ENCODE results near the gene KCTD16.

Gene KCTD16

DNA sequence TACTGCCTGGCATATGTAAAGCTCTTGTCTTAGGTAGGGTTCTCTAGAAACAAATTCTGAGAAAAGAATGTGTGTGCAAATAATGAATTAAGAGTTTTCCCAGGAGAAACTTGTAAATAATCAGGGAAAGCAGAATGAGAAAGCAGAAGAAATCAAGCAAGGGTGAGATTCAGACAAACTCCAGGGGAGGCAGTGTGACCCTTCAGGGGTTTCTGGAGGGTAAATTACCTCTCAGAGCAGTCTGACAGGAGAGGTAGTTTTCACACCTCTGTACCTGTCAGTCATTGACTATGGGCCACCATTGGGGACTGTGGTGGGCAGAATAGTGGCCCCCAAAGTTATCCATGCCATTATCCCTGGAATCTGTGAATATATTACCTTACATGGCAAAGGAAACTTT lies 124.6 kb downstream of the KCTD16 start:
- H3K27me3 ChIP-seq (ENCODE audit: insufficient read depth, low read length, poor library complexity, severe bottlenecking): no peaks in the 10 kb centered on the region
- H3K4me2 ChIP-seq (ENCODE audit: low read depth, low read length, poor library complexity, severe bottlenecking): no peak overlapping the region
- no peaks in the 10 kb centered on the region for H3K9me3 ChIP-seq (ENCODE audit: insufficient read depth, low read depth, low read length)
- no peak overlapping the region for H3K9ac ChIP-seq (ENCODE audit: low read depth, low read length, poor library complexity, severe bottlenecking)
- no peak overlapping the region for H3K4me3 ChIP-seq (ENCODE audit: low read length, poor library complexity, severe bottlenecking)
- no peaks in the 10 kb centered on the region for H3K9me2 ChIP-seq (replicated peaks; ENCODE audit: low read depth, low read length)
- TF ChIP-seq EZH2phosphoT487 (IDR thresholded peaks at IDR 0.05; ENCODE audit: borderline replicate concordance): no peak
- TF ChIP-seq, protein P1, sequence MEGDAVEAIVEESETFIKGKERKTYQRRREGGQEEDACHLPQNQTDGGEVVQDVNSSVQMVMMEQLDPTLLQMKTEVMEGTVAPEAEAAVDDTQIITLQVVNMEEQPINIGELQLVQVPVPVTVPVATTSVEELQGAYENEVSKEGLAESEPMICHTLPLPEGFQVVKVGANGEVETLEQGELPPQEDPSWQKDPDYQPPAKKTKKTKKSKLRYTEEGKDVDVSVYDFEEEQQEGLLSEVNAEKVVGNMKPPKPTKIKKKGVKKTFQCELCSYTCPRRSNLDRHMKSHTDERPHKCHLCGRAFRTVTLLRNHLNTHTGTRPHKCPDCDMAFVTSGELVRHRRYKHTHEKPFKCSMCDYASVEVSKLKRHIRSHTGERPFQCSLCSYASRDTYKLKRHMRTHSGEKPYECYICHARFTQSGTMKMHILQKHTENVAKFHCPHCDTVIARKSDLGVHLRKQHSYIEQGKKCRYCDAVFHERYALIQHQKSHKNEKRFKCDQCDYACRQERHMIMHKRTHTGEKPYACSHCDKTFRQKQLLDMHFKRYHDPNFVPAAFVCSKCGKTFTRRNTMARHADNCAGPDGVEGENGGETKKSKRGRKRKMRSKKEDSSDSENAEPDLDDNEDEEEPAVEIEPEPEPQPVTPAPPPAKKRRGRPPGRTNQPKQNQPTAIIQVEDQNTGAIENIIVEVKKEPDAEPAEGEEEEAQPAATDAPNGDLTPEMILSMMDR (conservative IDR thresholded peaks at IDR 0.05; ENCODE audit: low read length): no peak
- H4K20me1 ChIP-seq (ENCODE audit: insufficient read depth, low read length, poor library complexity, severe bottlenecking): no peaks in the 10 kb centered on the region
- H3K36me3 ChIP-seq (ENCODE audit: insufficient read depth, low read length): no peaks in the 10 kb centered on the region
- H3F3A ChIP-seq (ENCODE audit: low read depth): no peaks in the 10 kb centered on the region
- no peak overlapping the region for H2AFZ ChIP-seq (ENCODE audit: low read length)
- H3K4me1 ChIP-seq (ENCODE audit: insufficient read depth, low read length, poor library complexity, severe bottlenecking): no peaks in the 10 kb centered on the region
- no peaks in the 10 kb centered on the region for H3K79me2 ChIP-seq (ENCODE audit: insufficient read depth, low read length)

DNA sequence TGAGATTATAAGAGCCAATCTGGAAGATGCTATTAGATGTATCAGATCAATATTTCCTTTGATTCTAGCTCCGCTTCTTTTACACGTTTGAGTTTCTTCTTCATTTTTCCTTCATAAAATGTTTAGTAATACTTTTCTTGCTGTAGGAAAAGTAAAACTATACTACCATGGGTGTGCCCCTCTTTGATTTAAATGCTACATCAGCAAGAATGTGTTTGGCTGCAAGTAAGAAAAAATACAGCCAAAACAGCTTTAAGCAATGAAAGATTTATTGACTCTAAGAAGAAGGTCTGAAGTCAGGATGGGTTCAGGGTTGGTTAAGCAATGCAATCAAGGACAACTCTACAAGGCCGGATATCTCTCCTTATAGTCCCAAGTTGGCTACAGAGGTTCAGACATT lies 126.4 kb downstream of the KCTD16 start:
- H3K9ac ChIP-seq (ENCODE audit: low read depth, low read length, poor library complexity, severe bottlenecking): no peak overlapping the region
- no peaks in the 10 kb centered on the region for H3K79me2 ChIP-seq (ENCODE audit: insufficient read depth, low read length)
- H3K4me2 ChIP-seq (ENCODE audit: low read depth, low read length, poor library complexity, severe bottlenecking): no peak overlapping the region
- H3K9me2 ChIP-seq (replicated peaks; ENCODE audit: low read depth, low read length): no peaks in the 10 kb centered on the region
- H3K27me3 ChIP-seq (ENCODE audit: insufficient read depth, low read length, poor library complexity, severe bottlenecking): no peaks in the 10 kb centered on the region
- TF ChIP-seq EZH2phosphoT487 (IDR thresholded peaks at IDR 0.05; ENCODE audit: borderline replicate concordance): no peak
- TF ChIP-seq, protein P1 (conservative IDR thresholded peaks at IDR 0.05; ENCODE audit: low read length): no peak
- H3K4me3 ChIP-seq (ENCODE audit: low read length, poor library complexity, severe bottlenecking): no peak overlapping the region
- no peaks in the 10 kb centered on the region for H4K20me1 ChIP-seq (ENCODE audit: insufficient read depth, low read length, poor library complexity, severe bottlenecking)
- no peaks in the 10 kb centered on the region for H3K9me3 ChIP-seq (ENCODE audit: insufficient read depth, low read depth, low read length)
- no peaks in the 10 kb centered on the region for H3F3A ChIP-seq (ENCODE audit: low read depth)
- H3K4me1 ChIP-seq (ENCODE audit: insufficient read depth, low read length, poor library complexity, severe bottlenecking): no peaks in the 10 kb centered on the region
- no peak overlapping the region for H2AFZ ChIP-seq (ENCODE audit: low read length)
- H3K36me3 ChIP-seq (ENCODE audit: insufficient read depth, low read length): no peaks in the 10 kb centered on the region

DNA sequence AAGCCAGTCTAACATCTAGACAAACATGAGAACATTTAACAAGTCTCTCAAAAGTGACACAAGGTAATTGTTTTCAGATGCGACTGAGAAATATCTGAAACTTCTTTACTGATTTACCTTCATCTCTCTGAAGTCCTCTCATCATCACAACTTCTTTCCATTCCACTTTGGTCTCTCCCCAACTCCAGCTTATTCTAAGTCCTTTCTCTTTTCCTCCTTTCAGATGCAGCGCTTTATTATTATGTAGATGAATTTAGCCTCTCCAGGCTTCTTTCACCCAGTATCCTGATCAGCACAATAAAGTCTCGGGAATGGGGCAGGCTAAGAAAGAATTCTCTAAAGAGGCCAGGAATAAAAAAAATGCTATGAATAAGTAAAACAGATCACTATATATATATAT lies 128.0 kb downstream of the KCTD16 start:
- H3F3A ChIP-seq (ENCODE audit: low read depth): no peaks in the 10 kb centered on the region
- no peaks in the 10 kb centered on the region for H3K9me3 ChIP-seq (ENCODE audit: insufficient read depth, low read depth, low read length)
- no peaks in the 10 kb centered on the region for H3K27me3 ChIP-seq (ENCODE audit: insufficient read depth, low read length, poor library complexity, severe bottlenecking)
- no peaks in the 10 kb centered on the region for H4K20me1 ChIP-seq (ENCODE audit: insufficient read depth, low read length, poor library complexity, severe bottlenecking)
- H3K4me2 ChIP-seq (ENCODE audit: low read depth, low read length, poor library complexity, severe bottlenecking): no peak overlapping the region
- no peaks in the 10 kb centered on the region for H3K4me1 ChIP-seq (ENCODE audit: insufficient read depth, low read length, poor library complexity, severe bottlenecking)
- H3K9ac ChIP-seq (ENCODE audit: low read depth, low read length, poor library complexity, severe bottlenecking): no peak overlapping the region
- no peaks in the 10 kb centered on the region for H3K9me2 ChIP-seq (replicated peaks; ENCODE audit: low read depth, low read length)
- H3K4me3 ChIP-seq (ENCODE audit: low read length, poor library complexity, severe bottlenecking): no peak overlapping the region
- H3K79me2 ChIP-seq (ENCODE audit: insufficient read depth, low read length): no peaks in the 10 kb centered on the region
- TF ChIP-seq EZH2phosphoT487 (IDR thresholded peaks at IDR 0.05; ENCODE audit: borderline replicate concordance): no peak
- TF ChIP-seq, protein P1 (conservative IDR thresholded peaks at IDR 0.05; ENCODE audit: low read length): no peak
- no peaks in the 10 kb centered on the region for H3K36me3 ChIP-seq (ENCODE audit: insufficient read depth, low read length)
- no peak overlapping the region for H2AFZ ChIP-seq (ENCODE audit: low read length)

Data from Loucy (cell line).